HEK293 (cell line): ENCODE data around the gene ZFR2.

Experiments used
- CTCF ChIP-seq: fragments of 450-650 bp; formaldehyde crosslinking; IDR thresholded peaks from 2 replicates; pipeline ENCODE4 v1.5.1; 2016; ENCODE audit warnings: missing biosample characterization, missing genetic modification characterization
- KLF8 ChIP-seq: fragments of 450-650 bp; formaldehyde crosslinking; IDR thresholded peaks from 2 replicates; pipeline ENCODE4 v1.5.1; 2016; ENCODE audit warnings: missing biosample characterization, missing genetic modification characterization
- MYNN ChIP-seq: fragments of 450-650 bp; formaldehyde crosslinking; IDR thresholded peaks from 2 replicates; pipeline ENCODE4 v1.5.1; 2016; ENCODE audit warnings: missing biosample characterization, missing genetic modification characterization, borderline replicate concordance
- REST ChIP-seq: fragments of 450-650 bp; formaldehyde crosslinking; IDR thresholded peaks from 2 replicates; pipeline ENCODE4 v1.5.1; 2016; ENCODE audit warnings: missing biosample characterization, missing genetic modification characterization
- TCF7L2 ChIP-seq: IDR thresholded peaks from 2 replicates; pipeline ENCODE4 v1.6.1; 2011; ENCODE audit warnings: low read depth, mild to moderate bottlenecking, inconsistent platforms, low read length, moderate library complexity, borderline replicate concordance
- YY1 ChIP-seq: fragments of 450-650 bp; formaldehyde crosslinking; IDR thresholded peaks from 2 replicates; pipeline ENCODE4 v1.5.1; 2018; ENCODE audit warnings: missing biosample characterization, missing genetic modification characterization
- ZBTB26 ChIP-seq: fragments of 450-650 bp; formaldehyde crosslinking; optimal IDR thresholded peaks from 2 replicates; pipeline ENCODE3; 2016; ENCODE audit warnings: missing biosample characterization, mild to moderate bottlenecking, missing genetic modification characterization
- ZBTB49 ChIP-seq: fragments of 450-650 bp; formaldehyde crosslinking; IDR thresholded peaks from 2 replicates; pipeline ENCODE4 v1.5.1; 2016; ENCODE audit warnings: missing biosample characterization, missing genetic modification characterization, low read depth
- ZNF140 ChIP-seq: fragments of 450-650 bp; formaldehyde crosslinking; IDR thresholded peaks from 2 replicates; pipeline ENCODE4 v1.5.1; 2016; ENCODE audit warnings: missing biosample characterization, missing genetic modification characterization
- ZNF324 ChIP-seq: fragments of 450-650 bp; formaldehyde crosslinking; IDR thresholded peaks from 2 replicates; pipeline ENCODE4 v1.5.1; 2016; ENCODE audit warnings: missing biosample characterization, missing genetic modification characterization
- ZNF571 ChIP-seq: fragments of 450-650 bp; formaldehyde crosslinking; IDR thresholded peaks from 2 replicates; pipeline ENCODE4 v1.5.0; 2017; ENCODE audit warnings: missing biosample characterization, missing genetic modification characterization
- ZNF76 ChIP-seq: fragments of 450-650 bp; formaldehyde crosslinking; IDR thresholded peaks from 2 replicates; pipeline ENCODE4; 2016; ENCODE audit warnings: low read depth, missing biosample characterization, missing genetic modification characterization, borderline replicate concordance
- ZNF785 ChIP-seq: fragments of 450-650 bp; formaldehyde crosslinking; IDR thresholded peaks from 2 replicates; pipeline ENCODE4 v1.5.1; 2016; ENCODE audit warnings: missing biosample characterization, missing genetic modification characterization

GRCh38 chr19:3844596-3844995, 24.2 kb downstream of the ZFR2 start:
- TF ChIP-seq ZNF324 (tag by site-specific recombination) (no peak), ZNF140 (no peak), CTCF (tag by site-specific recombination) (no peak), ZNF785 (tag by site-specific recombination) (no peak), ZNF76 (tag by site-specific recombination) (no peak), REST (tag by site-specific recombination) (no peak), ZBTB49 (no peak), TCF7L2 (no peak), KLF8 (tag by site-specific recombination) (no peak), ZBTB26 (tag by site-specific recombination) (no peak), MYNN (no peak), ZNF571 (tag by site-specific recombination) (no peak), YY1 (no peak)
